Measurements from ENCODE around the gene GJE1. TPM values are rescaled to one million over a fixed set of nuclear protein-coding genes. Genes with fewer than 3 reads are reported as not detected.

GJE1 gene
- total and polyA plus RNA-seq, 11 donors: not detected

DNA sequence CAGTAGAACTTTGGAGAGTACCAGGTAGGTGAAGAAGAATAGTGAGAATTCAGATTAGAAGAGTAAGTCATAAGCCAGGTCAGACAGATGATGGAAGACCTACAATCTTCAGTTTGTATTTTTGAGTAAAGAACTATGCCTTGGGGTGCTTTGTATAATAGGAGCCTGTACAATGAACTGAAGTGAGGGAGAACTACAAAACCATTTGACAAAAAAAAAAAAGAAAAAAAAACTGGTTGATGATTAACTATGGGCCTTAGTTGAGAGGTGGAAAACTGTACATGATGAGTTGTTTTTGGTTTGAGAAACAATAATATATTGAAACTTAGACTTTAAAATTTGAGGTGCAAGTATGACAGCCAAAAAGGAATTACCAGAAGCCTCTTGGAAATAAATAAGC, 40.0 kb downstream of the GJE1 start:
- TF ChIP-seq POLR2A (IDR thresholded peaks at IDR 0.05): no peak
- TF ChIP-seq, protein P1, sequence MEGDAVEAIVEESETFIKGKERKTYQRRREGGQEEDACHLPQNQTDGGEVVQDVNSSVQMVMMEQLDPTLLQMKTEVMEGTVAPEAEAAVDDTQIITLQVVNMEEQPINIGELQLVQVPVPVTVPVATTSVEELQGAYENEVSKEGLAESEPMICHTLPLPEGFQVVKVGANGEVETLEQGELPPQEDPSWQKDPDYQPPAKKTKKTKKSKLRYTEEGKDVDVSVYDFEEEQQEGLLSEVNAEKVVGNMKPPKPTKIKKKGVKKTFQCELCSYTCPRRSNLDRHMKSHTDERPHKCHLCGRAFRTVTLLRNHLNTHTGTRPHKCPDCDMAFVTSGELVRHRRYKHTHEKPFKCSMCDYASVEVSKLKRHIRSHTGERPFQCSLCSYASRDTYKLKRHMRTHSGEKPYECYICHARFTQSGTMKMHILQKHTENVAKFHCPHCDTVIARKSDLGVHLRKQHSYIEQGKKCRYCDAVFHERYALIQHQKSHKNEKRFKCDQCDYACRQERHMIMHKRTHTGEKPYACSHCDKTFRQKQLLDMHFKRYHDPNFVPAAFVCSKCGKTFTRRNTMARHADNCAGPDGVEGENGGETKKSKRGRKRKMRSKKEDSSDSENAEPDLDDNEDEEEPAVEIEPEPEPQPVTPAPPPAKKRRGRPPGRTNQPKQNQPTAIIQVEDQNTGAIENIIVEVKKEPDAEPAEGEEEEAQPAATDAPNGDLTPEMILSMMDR (IDR thresholded peaks at IDR 0.05): no peak
- no peak for DNase-seq
- peaks cover 0 to 87% (median 68%) of the 10 kb centered on the region in 9 donors for H3K36me3 ChIP-seq
- peaks cover 0 to 11% (median under 1%) of the 10 kb centered on the region in 12 donors for H3K9me3 ChIP-seq
- H3K27me3 ChIP-seq: no peaks in the 10 kb centered on the region
- no peak overlapping the region for H3K27ac ChIP-seq
- no peaks in the 10 kb centered on the region for H3K4me1 ChIP-seq
- H3K4me3 ChIP-seq: no peak overlapping the region
- intact Hi-C loops (cut with DNase I): no loop called here
- ATAC-seq: no peak

DNA sequence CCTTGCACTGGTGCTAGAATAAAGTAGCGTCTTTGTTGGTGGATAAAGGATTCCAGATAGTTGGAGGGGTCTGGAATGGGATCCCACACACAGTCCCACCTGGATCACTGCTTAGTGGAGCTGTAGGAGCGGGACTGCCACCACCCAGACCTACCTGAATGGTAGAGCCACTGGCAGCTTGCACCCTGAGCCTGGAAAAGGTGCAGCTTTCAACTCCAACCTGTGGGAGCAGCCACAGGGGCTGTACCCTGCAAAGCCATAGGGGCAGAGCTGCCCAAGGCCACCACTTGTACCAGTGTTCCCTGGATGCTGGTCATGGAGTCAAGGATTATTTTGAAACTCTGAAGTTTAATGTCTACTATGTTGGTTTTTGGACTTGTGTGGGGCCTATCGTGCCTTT, 41.3 kb downstream of the GJE1 start:
- Histone ChIP-seq H3K27me3 (no peaks in the 10 kb centered on the region), H3K27ac (no peak overlapping the region), H3K4me3 (no peak overlapping the region), H3K4me1 (no peaks in the 10 kb centered on the region), H3K36me3 (peaks cover 0 to 87% (median 64%) of the 10 kb centered on the region in 9 donors), H3K9me3 (peaks cover 0 to 23% (median 7%) of the 10 kb centered on the region in 12 donors)
- TF ChIP-seq, protein P1 (IDR thresholded peaks at IDR 0.05): no peak
- TF ChIP-seq POLR2A (IDR thresholded peaks at IDR 0.05): no peak
- intact Hi-C loops (cut with DNase I): no loop called here
- DNase-seq (no peak), ATAC-seq (no peak)
- WGBS, 4 donors: 96 to 100% (median 99%) methylated on average over 2 to 3 of the region's 3 CpGs

DNA sequence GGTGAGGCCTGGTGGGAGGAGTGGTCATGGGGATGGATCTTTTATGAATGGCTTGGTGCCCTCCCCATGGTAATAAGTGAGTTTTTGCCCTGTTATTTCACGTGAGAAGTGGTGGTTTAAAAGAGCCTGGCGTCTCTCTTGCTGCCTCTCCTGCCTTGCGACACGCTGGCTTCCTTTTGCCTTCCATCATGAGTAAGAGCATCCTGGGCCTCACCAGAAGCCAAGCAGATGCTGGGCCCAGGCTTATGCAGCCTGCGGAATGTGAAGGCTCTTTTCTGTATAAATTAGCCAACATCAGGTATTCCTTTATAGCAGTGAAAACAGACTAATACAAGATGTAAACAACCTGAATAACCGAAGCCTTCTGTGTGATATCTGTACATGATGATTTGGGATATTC, 42.0 kb downstream of the GJE1 start:
- ATAC-seq (no peak), DNase-seq (no peak)
- no peak overlapping the region for H3K27ac ChIP-seq
- no peaks in the 10 kb centered on the region for H3K4me1 ChIP-seq
- no peaks in the 10 kb centered on the region for H3K27me3 ChIP-seq
- peaks cover 0 to 25% (median 7%) of the 10 kb centered on the region in 12 donors for H3K9me3 ChIP-seq
- 94 to 96% (median 96%) methylated on average over 6 of the region's 6 CpGs for WGBS, 4 donors
- no peak for TF ChIP-seq POLR2A (IDR thresholded peaks at IDR 0.05)
- TF ChIP-seq, protein P1 (IDR thresholded peaks at IDR 0.05): no peak
- H3K36me3 ChIP-seq: peaks cover 0 to 79% (median 56%) of the 10 kb centered on the region in 9 donors
- intact Hi-C loops (cut with DNase I): no loop called here
- no peak overlapping the region for H3K4me3 ChIP-seq

DNA sequence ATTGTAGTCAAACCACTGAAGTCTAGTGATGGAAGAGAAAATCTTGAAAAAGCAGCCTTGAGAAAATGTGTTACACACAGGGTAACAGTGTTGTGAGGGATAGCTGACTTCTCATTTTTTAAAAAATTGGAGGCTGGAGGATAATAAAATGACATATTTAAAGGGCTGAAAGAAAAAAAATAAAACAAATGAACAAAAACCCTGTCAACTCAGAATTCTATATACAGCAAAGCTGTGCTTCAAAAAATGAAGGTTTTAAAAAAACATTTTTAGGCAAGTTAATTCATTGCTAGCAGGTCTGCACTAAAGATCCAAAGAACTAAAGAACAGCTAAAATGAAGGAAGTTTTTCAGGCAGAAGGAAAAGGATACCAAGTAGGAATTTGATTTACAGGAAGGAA, 45.4 kb downstream of the GJE1 start:
- peaks cover 0 to 25% (median 7%) of the 10 kb centered on the region in 12 donors for H3K9me3 ChIP-seq
- no peak for DNase-seq
- intact Hi-C loops (cut with DNase I): no loop called here
- TF ChIP-seq, protein P1 (IDR thresholded peaks at IDR 0.05): no peak
- TF ChIP-seq POLR2A (IDR thresholded peaks at IDR 0.05): no peak
- peaks cover 0 to 45% (median 23%) of the 10 kb centered on the region in 9 donors for H3K36me3 ChIP-seq
- no peaks in the 10 kb centered on the region for H3K27me3 ChIP-seq
- ATAC-seq: no peak
- peaks cover 0 to 4% (median 0%) of the 10 kb centered on the region in 12 donors for H3K4me1 ChIP-seq
- no peak overlapping the region for H3K4me3 ChIP-seq
- H3K27ac ChIP-seq: no peak overlapping the region

All from heart left ventricle (tissue), 16 donors.